B cell (primary cell): ENCODE data around the gene SYTL2.
"Not testable (repeated sequence)": the region's sequence is repeated elsewhere in the genome, so short reads cannot be mapped to it uniquely, and the experiment has no call there.

ENCODE experiments used
- EZH2 ChIP-seq: IDR thresholded peaks from 2 replicates; pipeline ENCODE4 v1.6.1; 2012; ENCODE audit warnings: borderline replicate concordance, low read depth, mild to moderate bottlenecking, moderate library complexity, low read length; ENCODE audit not compliant: insufficient read depth, poor library complexity, severe bottlenecking
- TF ChIP-seq, protein P1 (sequence below): fragments of 200-600 bp; IDR thresholded peaks from one replicate; pipeline ENCODE4 v1.8.0; 2022; ENCODE audit warnings: antibody characterized with exemption, mild to moderate bottlenecking

DNA sequence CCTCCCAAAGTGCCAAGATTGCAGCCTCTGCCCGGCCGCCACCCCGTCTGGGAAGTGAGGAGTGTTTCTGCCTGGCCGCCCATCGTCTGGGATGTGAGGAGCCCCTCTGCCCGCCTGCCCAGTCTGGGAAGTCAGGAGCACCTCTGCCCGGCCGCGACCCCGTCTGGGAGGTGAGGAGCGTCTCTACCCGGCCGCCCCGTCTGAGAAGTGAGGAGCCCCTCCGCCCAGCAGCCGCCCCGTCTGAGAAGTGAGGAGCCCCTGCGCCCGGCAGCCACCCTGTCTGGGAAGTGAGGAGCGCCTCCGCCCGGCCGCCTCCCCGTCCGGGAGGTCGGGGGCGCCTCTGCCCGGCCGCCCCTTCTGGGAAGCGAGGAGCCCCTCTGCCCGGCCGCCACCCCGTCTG lies 41.8 kb upstream of the SYTL2 start:
- TF ChIP-seq EZH2, result not testable (repeated sequence)
- TF ChIP-seq, protein P1, sequence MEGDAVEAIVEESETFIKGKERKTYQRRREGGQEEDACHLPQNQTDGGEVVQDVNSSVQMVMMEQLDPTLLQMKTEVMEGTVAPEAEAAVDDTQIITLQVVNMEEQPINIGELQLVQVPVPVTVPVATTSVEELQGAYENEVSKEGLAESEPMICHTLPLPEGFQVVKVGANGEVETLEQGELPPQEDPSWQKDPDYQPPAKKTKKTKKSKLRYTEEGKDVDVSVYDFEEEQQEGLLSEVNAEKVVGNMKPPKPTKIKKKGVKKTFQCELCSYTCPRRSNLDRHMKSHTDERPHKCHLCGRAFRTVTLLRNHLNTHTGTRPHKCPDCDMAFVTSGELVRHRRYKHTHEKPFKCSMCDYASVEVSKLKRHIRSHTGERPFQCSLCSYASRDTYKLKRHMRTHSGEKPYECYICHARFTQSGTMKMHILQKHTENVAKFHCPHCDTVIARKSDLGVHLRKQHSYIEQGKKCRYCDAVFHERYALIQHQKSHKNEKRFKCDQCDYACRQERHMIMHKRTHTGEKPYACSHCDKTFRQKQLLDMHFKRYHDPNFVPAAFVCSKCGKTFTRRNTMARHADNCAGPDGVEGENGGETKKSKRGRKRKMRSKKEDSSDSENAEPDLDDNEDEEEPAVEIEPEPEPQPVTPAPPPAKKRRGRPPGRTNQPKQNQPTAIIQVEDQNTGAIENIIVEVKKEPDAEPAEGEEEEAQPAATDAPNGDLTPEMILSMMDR, result not testable (repeated sequence)
